COLO668 (cell line): ENCODE results near the gene TSTD1.

Source experiments
- DNase-seq: peaks from one replicate; lab custom pipeline; 2025; ENCODE audit not compliant: unreplicated experiment; lab: John Stamatoyannopoulos, UW

The TSTD1 gene, protein sequence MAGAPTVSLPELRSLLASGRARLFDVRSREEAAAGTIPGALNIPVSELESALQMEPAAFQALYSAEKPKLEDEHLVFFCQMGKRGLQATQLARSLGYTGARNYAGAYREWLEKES

GRCh38 chr1:161038523-161039153 lies at the start of gene TSTD1:
TSS of gene TSTD1 (minus strand) at chr1:161038964. CDS start at chr1:161038889, 75 bp downstream.
- DNase-seq, result peak; percentile 85

DNA sequence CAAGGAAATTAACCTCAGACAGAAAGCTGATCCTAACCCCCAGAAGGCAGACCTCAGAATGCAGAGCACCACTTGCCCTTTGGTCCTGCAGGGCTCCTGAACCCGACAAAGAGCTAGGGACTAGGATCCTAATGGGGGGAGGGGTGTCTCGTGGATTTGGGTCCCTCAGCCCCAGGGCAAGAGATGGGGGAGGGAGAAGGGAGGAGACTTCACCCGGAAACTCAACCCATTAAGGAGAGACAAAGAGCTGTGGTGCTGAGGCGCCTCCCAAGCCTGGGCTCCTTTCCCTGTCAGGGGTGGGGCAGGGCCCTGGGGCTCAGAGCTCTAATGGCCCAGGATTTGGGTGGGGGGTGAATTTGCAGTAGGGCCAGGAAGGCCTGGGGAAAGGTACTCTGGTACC lies 47.7 kb upstream of the TSTD1 start:
- DNase-seq, result no peak

GRCh38 chr1:161085165-161085564 lies 46.4 kb upstream of the TSTD1 start:
- no peak for DNase-seq

- no peak for DNase-seq
Observed at GRCh38 chr1:161084597-161084988, 45.8 kb upstream of the TSTD1 start.

- no peak for DNase-seq
Observed at GRCh38 chr1:161083748-161084596, 45.2 kb upstream of the TSTD1 start.

DNA sequence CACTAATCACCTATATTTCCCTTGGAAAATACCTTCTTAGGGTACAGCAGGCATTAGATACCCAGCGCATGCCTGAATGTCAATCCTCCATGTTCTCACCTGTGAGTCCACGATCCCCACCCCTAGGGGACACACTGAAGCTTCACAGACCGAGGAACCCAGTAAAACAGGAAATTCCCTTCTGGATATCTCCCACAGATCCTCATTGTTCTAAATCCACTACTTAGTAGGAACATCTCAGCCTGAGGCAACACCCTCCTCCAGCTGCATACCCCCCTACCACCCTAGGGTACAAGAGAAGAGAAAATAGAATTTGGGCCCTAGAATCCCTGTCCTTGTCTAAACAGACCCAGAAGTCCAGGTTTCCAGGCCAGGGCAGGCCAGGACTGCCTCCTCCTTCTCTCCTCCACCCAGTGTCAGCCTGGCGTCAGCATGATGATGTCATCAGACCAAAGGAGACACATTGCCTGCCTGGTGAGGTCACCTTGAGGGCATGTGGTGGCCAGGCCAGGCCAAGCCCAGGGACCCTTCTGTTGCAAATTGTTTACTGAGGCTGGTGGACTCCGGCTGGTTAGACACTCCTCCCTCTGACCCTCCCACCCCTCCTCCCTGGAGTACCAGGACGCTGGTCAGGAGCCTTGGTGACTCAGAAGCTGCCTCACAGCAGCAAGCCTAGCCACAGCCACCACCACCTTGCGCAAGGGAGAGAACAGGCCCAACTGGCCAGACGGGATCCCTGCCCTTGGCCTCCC lies 44.4 kb upstream of the TSTD1 start:
- DNase-seq, result peak; percentile 11

- no peak for DNase-seq
Observed at GRCh38 chr1:161082483-161082882, 43.7 kb upstream of the TSTD1 start.

DNA sequence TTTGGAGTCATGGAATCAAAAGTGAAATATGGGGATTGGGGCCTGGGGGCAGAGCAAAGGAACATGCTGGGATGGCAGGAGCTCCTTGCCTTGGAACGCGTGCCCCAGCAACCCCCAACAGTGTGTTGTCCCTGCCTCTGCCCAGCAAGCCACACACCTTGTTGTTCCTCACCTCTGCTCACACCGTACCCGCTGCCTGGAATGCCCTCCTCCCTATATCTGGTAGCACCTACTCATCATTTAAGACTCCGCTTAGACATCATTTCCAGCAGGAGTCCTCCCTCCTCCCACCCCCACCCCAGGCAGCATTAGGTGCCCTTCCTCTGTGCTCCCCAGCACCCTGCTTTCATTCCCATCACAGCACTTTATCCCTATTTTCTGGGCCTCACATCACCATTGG lies 42.8 kb upstream of the TSTD1 start:
- DNase-seq, result no peak

DNA sequence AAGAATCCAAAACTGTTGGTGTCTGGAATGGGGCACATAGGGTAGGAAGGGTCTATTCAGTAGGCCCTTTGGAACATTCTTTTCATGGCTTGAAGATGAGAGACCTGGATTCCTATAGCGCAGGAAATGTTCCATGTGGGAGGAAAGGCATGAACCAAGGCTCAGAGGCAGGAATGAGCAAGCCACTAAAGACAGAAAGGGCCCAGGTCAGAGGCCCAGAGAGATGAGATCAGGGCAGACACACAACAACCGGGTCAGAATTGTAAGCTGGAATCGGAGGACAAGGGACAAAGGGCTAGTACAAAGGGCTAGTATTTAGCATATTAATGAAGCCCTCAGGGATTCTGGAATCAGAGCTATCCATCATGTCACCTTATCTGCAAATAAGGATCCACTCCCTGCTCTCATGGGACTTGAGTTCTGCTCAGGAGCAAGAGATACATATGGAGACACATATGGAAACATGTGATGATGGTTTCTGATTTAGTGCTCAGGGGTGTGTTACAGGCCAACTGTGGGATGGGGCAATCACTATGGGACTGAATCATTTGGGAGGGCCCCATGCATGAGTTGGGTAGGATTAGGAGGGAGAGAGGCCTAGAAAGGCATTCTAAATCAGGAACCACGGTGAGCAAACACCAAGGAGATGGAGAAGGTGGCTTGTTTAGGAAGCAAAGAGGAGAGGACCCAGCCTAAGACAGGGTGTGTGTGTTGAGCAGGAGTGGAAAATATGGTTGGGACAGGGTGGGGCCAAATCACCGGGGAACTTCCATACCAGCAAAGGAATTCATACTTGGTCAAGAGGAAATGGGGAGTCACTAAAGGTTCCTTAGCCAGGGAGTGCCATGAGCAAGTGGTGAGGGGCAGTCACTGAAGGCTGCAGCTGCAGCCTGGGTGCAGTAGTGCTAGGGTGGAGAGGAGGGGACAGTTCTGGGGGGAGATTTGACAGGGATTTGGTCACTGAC lies 42.0 kb upstream of the TSTD1 start:
- no peak for DNase-seq

- DNase-seq, result no peak
Observed at GRCh38 chr1:161079436-161080110, 40.8 kb upstream of the TSTD1 start.

GRCh38 chr1:161077426-161077825 lies 38.7 kb upstream of the TSTD1 start:
- DNase-seq, result no peak

DNA sequence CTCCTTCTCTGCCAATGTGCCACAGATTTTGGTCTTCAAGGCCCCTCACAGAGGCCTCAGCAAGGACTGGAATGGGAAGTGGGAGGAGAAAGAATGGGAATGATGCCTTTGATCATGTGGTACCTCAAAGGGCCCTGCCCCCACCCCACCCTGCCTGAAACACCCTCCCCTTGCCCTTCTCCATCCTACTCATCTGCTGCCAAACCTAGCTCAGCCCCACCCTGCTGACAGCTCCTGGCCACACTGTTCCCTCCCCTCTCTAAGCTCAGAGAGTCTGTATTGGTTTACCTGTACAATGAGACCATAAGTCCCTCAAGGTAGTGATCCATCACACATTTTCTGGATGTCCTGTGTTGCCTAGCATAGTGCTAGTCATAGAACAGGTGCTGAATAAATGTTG lies 37.6 kb upstream of the TSTD1 start:
- no peak for DNase-seq

DNA sequence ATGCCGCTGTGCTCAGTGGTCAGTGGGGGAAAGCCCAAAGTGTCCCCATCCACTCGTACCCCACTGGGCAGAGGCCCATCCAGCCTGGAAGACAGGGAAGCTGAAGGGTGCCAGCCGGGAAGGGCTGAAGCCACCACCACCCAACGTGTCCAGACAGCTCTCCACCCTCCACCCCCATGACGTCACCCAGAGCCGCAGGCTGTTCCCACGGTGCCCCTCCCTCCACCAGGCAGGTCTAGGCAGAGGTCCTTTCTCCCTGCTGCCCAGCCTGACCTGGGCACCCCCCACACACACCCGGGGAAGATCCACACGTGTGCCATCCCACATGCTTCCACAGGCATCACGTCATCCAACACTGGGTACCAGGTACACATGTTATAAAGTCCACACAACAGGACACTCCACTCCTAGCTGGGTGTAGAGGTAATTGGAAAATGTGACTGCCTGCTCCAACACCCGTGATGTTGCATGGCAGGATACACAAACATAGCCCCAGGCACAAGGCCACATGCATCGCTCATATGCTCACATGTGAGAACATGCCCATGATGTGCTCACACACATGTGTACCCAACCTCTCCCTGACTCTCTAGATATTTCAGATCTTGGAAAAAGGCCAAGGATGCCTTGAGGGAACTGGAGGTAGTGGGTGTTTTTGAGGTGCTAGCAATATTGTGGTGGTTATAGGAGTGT lies 36.1 kb upstream of the TSTD1 start:
- peak; percentile 36 for DNase-seq

GRCh38 chr1:161073474-161074121 lies 34.8 kb upstream of the TSTD1 start:
- DNase-seq, result no peak

DNA sequence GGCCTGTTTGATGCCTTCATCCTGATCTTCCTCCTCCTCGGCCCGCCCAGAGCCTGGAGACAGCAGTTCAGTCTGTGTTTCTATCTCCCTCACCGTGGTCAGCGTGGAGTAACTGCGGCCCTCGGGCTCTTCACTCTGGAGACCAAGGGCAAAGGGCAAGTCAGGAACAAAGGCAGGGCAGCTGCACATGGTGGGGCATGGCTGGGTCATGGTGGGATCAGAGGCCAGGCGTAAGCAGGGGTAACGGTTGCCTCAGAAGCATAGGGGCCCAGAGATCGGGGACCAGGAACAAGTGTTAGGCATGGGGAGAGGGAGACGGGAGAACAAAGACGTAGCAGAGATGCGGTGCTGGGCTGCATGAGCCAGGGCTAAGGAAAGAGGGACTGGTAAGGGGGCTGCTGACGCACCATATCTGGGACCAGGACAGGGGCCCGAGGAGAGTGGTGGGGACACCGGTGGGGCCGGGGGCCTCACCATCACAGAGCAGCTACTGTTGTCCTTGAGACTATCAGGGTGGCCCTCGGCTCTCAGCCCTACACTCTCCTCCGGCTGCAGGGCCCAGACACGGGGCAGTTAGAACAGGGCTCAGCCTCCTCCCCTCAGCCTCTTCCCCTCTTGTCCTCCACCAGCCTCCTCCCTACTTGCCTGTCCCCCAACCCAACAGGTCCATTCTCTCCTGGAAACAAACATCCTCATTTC lies 34.1 kb upstream of the TSTD1 start:
- no peak for DNase-seq

DNA sequence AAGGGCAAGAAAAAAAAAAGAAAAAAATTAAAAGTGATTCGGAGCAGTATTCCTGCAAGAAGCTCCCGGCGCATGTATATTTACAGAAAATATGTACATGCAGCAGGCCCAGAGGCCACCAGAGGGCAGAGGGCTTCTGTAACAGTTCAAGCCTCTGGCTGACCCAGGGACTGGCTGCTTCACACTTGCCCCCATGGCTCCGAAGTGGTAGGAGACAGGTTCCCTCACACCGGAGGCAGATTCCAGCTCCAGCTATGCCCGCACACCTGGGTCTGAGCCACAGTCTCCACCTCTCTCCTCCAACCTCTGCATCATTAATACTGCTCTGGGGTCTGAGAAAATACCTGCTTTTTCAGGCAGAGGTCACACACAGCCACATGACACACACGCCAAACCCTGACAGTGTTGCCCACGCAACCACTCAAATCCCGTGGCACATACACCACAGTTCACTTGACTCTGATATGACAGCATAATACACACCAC lies 33.2 kb upstream of the TSTD1 start:
- peak; percentile 31 for DNase-seq

DNA sequence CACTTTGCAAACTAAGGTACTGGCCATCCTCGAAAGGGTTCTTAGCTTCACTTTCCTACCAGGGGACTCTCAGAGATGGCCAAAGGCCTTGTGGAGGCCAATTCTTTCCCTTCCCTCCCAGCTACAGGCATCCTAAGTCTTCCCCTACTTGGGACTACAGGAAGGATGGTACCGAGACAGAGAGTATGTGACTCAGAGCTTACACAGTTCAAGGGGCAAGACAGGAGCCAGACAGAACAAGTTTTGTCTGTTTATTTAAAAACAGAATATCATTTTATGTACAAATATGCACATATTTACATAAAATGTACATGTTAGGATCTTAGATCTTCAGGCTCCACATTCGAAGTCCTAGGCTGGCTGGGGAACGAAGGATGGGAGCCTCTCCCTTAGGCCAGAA lies 32.0 kb upstream of the TSTD1 start:
- DNase-seq, result no peak

- DNase-seq, result no peak
Observed at GRCh38 chr1:161069731-161070270, 31.0 kb upstream of the TSTD1 start, which contains the start of gene ARHGAP30. TSS of gene ARHGAP30 (minus strand) at chr1:161069891. CDS start at chr1:161069624, 267 bp downstream.
